ENCODE results near the gene MYL9. TPM values are rescaled to one million over a fixed set of nuclear protein-coding genes. Genes with fewer than 3 reads are reported as not detected.

The MYL9 gene
- total RNA-seq, 1 donor: 135 TPM

DNA sequence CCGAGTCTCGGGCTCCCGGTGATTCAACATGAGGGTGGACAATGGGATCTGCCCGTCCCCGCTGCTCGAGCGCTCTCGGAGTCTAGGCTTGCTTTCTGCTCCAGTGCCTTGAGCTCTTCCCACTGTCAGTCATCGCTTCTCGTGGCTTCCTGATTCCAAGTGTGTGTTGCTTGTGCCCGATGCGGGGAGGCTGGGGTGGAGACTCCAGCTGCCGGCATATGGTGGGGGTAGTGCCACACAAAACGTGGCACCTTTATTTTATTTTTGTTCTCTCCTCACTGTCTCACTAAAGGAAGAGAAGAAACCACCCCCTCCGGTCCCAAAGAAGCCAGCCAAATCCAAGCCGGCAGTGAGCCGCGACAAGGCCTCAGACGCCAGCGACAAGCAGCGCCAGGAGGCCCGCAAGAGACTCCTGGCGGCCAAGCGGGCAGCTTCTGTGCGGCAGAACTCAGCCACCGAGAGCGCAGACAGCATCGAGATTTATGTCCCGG is 14.8 kb upstream of the MYL9 start:
- Histone ChIP-seq H2AFZ (ENCODE audit: low read length) (no peak overlapping the region), H3K4me3 (ENCODE audit: insufficient read depth, low read length) (no peak overlapping the region), H3K9me3 (ENCODE audit: low read depth, low read length) (no peaks in the 10 kb centered on the region), H3K27me3 (ENCODE audit: insufficient read depth, low read length) (no peaks in the 10 kb centered on the region), H3K79me2 (ENCODE audit: insufficient read depth, low read length) (peaks cover 33% of the 10 kb centered on the region), H4K20me1 (ENCODE audit: insufficient read depth, low read length) (peaks cover 27% of the 10 kb centered on the region), H3K27ac (ENCODE audit: low read depth, low read length) (no peak overlapping the region), H3K4me2 (ENCODE audit: insufficient read depth, low read length) (no peak overlapping the region), H3K36me3 (ENCODE audit: insufficient read depth, low read length) (peaks cover 74% of the 10 kb centered on the region), H3K4me1 (ENCODE audit: insufficient read depth, low read length) (no peaks in the 10 kb centered on the region)
- DNase-seq (ENCODE audit: insufficient read length, low spot score, missing footprints): peak; percentile 19
- TF ChIP-seq, protein P1, sequence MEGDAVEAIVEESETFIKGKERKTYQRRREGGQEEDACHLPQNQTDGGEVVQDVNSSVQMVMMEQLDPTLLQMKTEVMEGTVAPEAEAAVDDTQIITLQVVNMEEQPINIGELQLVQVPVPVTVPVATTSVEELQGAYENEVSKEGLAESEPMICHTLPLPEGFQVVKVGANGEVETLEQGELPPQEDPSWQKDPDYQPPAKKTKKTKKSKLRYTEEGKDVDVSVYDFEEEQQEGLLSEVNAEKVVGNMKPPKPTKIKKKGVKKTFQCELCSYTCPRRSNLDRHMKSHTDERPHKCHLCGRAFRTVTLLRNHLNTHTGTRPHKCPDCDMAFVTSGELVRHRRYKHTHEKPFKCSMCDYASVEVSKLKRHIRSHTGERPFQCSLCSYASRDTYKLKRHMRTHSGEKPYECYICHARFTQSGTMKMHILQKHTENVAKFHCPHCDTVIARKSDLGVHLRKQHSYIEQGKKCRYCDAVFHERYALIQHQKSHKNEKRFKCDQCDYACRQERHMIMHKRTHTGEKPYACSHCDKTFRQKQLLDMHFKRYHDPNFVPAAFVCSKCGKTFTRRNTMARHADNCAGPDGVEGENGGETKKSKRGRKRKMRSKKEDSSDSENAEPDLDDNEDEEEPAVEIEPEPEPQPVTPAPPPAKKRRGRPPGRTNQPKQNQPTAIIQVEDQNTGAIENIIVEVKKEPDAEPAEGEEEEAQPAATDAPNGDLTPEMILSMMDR (IDR thresholded peaks at IDR 0.05; ENCODE audit: extremely low read depth, low read depth, low read length): no peak

DNA sequence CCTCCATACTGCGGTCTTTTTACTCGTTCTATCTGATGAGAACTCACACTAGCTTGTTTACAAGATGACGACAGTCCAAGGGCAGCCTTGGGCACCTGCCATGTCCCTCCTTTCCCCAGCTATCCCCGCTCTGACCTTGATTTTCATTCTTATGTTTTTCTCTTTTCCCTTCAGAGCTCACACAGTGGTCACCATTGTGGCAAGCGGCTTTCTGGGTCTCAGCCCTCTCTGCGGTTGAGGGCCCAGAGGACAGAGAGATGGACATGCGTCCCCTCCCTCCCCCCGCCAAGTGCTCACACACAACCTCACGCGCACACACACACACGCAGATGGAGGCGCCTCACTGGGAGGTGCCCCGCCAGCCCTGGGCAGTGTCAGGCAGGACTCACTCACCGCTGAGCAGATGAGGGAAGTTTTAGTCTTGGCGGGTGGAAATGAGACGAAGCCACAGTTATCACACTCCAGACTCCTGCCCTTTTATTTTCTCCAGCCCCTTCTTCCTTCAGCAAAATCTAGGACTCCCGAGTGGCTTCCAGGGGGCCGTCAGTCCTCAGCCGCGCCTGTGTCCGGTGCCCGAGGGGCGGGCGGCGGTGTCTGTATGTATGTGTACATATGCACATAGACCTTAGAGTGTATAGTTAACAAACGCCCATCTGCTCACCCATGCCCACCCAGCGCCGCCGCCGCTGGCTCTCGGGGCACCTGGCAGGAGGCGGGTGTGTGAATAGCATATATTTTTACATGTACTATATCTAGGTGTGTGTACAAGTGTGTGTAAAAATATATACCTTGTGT is 13.8 kb upstream of the MYL9 start:
- Histone ChIP-seq H2AFZ (ENCODE audit: low read length) (no peak overlapping the region), H3K27ac (ENCODE audit: low read depth, low read length) (no peak overlapping the region), H3K79me2 (ENCODE audit: insufficient read depth, low read length) (peaks cover 24% of the 10 kb centered on the region), H4K20me1 (ENCODE audit: insufficient read depth, low read length) (peaks cover 26% of the 10 kb centered on the region), H3K4me2 (ENCODE audit: insufficient read depth, low read length) (no peak overlapping the region), H3K9me3 (ENCODE audit: low read depth, low read length) (no peaks in the 10 kb centered on the region), H3K27me3 (ENCODE audit: insufficient read depth, low read length) (no peaks in the 10 kb centered on the region), H3K36me3 (ENCODE audit: insufficient read depth, low read length) (peaks cover 65% of the 10 kb centered on the region), H3K4me3 (ENCODE audit: insufficient read depth, low read length) (no peak overlapping the region), H3K4me1 (ENCODE audit: insufficient read depth, low read length) (no peaks in the 10 kb centered on the region)
- TF ChIP-seq, protein P1 (IDR thresholded peaks at IDR 0.05; ENCODE audit: extremely low read depth, low read depth, low read length): no peak
- DNase-seq (ENCODE audit: insufficient read length, low spot score, missing footprints): no peak

DNA sequence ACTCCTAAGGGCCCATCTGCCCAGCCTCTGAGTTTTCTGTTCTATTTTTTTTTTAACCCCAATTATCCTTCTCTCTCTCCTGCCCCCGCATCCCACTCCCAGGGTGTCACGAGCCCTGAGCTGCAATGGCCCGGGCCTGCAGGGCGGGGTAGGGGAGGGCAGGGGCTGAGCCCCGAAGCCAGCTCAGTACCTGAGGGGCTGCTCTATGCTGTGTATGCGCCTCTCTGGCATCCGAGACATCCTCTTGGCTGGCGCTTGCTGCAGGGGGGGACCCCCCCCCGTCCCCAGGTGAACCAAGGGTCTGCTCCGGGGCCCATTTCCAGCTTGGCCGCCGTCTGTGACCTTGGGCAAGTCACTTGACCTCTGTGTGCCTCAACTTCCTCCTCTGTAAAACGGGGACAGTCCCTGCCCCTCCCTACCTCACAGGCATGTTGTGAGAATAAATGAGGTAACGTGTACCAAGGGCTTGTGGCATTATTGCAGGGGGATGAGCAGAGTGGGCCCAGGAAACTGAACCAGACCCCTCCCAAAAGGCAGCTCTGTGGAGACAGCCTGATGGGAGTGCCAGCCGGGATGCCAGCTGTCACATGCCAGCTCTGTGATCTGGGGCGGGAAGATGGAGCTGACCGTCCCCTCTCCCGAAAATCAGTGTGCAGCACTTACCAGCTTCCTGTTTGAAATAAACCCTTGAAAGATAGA is 13.0 kb upstream of the MYL9 start:
- no peaks in the 10 kb centered on the region for H3K4me1 ChIP-seq (ENCODE audit: insufficient read depth, low read length)
- no peaks in the 10 kb centered on the region for H3K9me3 ChIP-seq (ENCODE audit: low read depth, low read length)
- no peak overlapping the region for H3K4me2 ChIP-seq (ENCODE audit: insufficient read depth, low read length)
- peak; percentile 25 for DNase-seq (ENCODE audit: insufficient read length, low spot score, missing footprints)
- no peak overlapping the region for H2AFZ ChIP-seq (ENCODE audit: low read length)
- no peaks in the 10 kb centered on the region for H3K27me3 ChIP-seq (ENCODE audit: insufficient read depth, low read length)
- peaks cover 16% of the 10 kb centered on the region for H3K79me2 ChIP-seq (ENCODE audit: insufficient read depth, low read length)
- H3K36me3 ChIP-seq (ENCODE audit: insufficient read depth, low read length): peaks cover 58% of the 10 kb centered on the region
- H3K4me3 ChIP-seq (ENCODE audit: insufficient read depth, low read length): no peak overlapping the region
- peaks cover 18% of the 10 kb centered on the region for H4K20me1 ChIP-seq (ENCODE audit: insufficient read depth, low read length)
- TF ChIP-seq, protein P1 (IDR thresholded peaks at IDR 0.05; ENCODE audit: extremely low read depth, low read depth, low read length): no peak
- no peak overlapping the region for H3K27ac ChIP-seq (ENCODE audit: low read depth, low read length)

DNA sequence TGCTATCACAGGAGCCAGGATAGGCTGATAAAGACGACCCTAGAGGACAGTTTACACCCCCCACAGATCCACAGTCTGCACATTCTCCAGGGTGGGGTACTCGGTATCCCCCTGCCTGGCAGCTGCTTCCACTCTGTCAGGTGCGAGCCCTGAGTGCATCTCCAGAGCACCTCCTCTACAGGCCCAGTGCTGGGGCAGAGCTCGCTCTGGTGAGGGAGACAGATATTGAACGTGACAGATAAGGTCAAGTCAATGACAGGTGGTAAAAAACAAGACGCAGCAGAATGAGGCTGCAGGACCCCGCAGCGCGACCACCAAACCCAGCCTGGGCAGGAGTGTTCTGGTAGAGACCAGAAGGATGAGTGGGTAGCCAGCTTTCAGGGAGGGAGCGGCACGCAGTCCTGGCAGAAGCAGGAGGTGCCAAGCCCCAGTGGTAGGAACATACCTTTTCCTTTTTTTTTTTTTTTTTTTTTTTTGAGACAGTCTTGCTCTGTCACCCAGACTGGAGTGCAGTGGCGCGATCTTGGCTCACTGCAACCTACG is 12.4 kb upstream of the MYL9 start:
- H3K27ac ChIP-seq (ENCODE audit: low read depth, low read length): no peak overlapping the region
- no peak overlapping the region for H2AFZ ChIP-seq (ENCODE audit: low read length)
- TF ChIP-seq, protein P1 (IDR thresholded peaks at IDR 0.05; ENCODE audit: extremely low read depth, low read depth, low read length): no peak
- no peaks in the 10 kb centered on the region for H3K9me3 ChIP-seq (ENCODE audit: low read depth, low read length)
- H3K27me3 ChIP-seq (ENCODE audit: insufficient read depth, low read length): no peaks in the 10 kb centered on the region
- H3K4me1 ChIP-seq (ENCODE audit: insufficient read depth, low read length): no peaks in the 10 kb centered on the region
- no peak overlapping the region for H3K4me3 ChIP-seq (ENCODE audit: insufficient read depth, low read length)
- peaks cover 53% of the 10 kb centered on the region for H3K36me3 ChIP-seq (ENCODE audit: insufficient read depth, low read length)
- H3K4me2 ChIP-seq (ENCODE audit: insufficient read depth, low read length): no peak overlapping the region
- H3K79me2 ChIP-seq (ENCODE audit: insufficient read depth, low read length): peaks cover 10% of the 10 kb centered on the region
- peaks cover 14% of the 10 kb centered on the region for H4K20me1 ChIP-seq (ENCODE audit: insufficient read depth, low read length)
- peak; percentile 45 for DNase-seq (ENCODE audit: insufficient read length, low spot score, missing footprints)
